C4-2B (cell line): ENCODE results near the gene ARHGEF25.
A peak's percentile ranks its signal among the peaks of the same experiment; 100 is the strongest.
"Not testable (repeated sequence)": the region's sequence is repeated elsewhere in the genome, so short reads cannot be mapped to it uniquely, and the experiment has no call there.

Experiments
- H3K27ac ChIP-seq: fragments of 450-650 bp; 2 replicates; pipeline ENCODE4 v1.5.1; 2017
- ZFX ChIP-seq: fragments of 450-650 bp; IDR thresholded peaks from 2 replicates; pipeline ENCODE4 v1.6.1; 2017
- TF ChIP-seq, protein P1 (sequence below): fragments of 450-650 bp; conservative IDR thresholded peaks from 2 replicates; pipeline ENCODE4 v1.5.1; 2017; ENCODE audit warnings: mild to moderate bottlenecking

ARHGEF25 gene

DNA sequence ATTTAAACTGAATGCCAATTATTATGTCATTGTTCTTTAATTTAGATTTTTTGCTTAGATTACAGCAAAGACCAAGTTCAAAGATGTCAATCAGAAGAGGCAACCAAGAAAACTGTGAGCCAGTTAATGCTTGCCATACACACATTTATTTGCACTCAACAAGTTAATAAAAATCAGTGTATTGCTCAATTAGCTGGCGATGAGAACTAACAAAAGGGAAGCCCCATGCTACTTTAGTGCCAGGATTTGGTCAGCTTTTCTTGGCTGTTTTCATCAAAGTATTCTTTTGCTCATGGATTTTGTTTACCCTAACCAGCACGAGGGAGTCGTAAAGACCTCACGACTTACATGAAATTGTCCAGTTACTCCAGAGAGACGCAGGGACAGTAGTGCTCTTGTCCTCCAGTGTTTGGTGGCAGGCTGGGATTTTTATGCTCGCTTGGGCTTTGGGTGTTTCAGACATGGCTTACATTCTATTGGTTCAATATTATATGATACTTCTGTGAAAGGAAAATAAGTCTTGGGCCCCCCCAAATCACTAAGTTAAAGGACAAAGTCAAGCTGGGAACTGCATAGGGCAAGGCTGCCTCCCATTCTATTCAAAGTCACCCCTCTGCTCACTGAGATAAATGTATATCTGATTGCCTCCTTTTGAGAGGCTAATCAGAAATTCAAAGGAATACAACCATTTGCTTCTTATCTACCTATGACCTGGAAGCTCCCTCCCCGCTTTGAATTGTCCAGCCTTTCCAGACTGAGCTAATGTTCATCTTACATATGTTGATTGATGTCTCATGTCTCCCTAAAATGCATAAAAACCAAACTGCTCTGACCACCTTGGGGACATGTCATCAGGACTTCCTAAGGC is 29.2 kb downstream of the ARHGEF25 start:
- TF ChIP-seq, protein P1, sequence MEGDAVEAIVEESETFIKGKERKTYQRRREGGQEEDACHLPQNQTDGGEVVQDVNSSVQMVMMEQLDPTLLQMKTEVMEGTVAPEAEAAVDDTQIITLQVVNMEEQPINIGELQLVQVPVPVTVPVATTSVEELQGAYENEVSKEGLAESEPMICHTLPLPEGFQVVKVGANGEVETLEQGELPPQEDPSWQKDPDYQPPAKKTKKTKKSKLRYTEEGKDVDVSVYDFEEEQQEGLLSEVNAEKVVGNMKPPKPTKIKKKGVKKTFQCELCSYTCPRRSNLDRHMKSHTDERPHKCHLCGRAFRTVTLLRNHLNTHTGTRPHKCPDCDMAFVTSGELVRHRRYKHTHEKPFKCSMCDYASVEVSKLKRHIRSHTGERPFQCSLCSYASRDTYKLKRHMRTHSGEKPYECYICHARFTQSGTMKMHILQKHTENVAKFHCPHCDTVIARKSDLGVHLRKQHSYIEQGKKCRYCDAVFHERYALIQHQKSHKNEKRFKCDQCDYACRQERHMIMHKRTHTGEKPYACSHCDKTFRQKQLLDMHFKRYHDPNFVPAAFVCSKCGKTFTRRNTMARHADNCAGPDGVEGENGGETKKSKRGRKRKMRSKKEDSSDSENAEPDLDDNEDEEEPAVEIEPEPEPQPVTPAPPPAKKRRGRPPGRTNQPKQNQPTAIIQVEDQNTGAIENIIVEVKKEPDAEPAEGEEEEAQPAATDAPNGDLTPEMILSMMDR = no peak

DNA sequence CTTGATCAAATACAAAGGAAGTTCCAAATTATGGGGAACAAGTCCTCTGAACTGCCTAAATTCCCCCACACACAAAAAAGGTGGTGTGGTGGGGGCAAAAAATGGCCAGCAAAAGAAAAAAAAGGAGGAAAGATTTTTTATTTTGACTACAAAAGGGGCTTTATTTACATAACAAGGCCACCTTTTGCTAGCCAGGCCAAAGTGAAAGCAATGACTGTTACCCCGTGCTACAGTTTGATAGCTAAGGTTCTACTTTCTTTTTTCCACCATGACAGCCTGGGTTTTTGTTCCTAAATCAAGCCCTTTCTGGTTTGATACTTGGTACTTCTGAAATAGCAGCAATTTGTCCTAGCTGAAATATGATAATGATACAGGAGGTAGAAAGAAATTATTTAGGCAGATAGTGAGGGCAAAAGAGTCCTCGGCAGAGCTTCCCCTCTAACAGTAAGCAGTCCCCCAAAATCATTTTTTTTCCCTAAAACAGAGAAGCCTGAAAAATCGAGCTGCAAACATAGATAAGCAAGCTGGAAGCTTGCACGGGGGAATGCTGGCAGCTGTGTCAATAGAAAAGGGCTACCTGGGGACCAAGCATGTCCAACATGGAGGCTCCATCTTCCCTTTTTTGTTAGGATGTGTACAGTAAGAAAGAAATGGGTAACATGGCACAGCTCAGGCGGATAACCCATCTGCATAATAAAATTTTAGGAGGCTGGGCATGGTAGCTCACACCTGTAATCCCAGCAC is 30.6 kb downstream of the ARHGEF25 start:
- H3K27ac ChIP-seq = no peak overlapping the region
- TF ChIP-seq, protein P1 = no peak
- no peak for TF ChIP-seq ZFX

More for the DNA sequence above, 29.2 kb downstream of the ARHGEF25 start:
- no peak overlapping the region for H3K27ac ChIP-seq

DNA sequence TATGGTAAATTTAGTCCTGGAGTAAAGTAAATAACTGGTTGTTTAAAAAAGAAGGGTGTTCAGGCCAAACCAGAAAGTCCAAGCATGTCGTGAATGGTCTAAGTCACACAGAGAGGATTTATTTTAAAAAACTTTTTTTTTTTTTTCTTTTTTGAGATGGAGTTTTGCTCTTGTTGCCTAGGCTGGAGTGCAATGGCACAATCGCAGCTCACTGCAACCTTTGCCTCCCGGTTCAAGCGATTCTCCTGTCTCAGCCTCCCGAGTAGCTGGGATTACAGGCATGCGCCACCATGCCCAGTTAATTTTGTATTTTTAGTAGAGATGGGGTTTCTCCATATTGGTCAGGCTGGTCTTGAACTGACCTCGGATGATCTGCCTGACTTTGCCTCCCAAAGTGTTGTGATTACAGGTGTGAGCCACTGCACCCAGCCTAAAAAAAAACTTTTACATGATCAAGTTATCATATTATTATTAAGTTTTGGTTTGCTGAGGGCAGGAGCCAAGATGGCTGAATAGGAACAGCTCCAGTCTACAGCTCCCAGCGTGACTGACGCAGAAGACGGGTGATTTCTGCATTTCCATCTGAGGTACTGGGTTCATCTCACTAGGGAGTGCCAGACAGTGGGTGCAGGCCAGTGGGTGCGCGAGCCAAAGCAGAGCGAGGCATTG is 34.9 kb downstream of the ARHGEF25 start:
- not testable (repeated sequence) for H3K27ac ChIP-seq

DNA sequence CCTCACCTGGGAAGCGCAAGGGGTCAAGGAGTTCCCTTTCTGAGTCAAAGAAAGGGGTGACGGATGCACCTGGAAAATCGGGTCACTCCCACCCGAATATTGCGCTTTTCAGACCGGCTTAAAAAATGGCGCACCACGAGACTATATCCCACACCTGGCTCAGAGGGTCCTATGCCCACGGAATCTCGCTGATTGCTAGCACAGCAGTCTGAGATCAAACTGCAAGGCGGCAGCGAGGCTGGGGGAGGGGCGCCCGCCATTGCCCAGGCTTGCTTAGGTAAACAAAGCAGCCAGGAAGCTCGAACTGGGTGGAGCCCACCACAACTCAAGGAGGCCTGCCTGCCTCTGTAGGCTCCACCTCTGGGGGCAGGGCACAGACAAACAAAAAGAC is 35.4 kb downstream of the ARHGEF25 start:
- not testable (repeated sequence) for H3K27ac ChIP-seq

DNA sequence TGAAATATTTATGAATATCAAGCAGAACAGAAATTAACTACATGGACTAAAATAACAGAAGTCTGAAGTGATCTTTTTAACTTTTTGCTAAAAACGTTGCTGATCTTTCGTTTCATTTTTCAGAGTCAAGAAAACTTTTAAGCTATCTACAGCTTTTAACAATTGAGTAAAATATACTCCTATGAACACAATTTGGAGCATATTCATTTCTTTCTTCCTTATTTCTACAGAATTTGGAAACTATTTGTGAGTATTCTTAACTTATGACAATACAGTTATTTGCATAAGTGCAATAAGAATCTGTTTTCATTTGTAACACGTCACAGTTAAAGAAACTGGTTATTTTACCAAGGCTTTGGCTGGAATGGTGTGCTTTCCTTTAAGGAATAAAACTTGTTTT is 42.8 kb downstream of the ARHGEF25 start:
- TF ChIP-seq ZFX = no peak
- TF ChIP-seq, protein P1 = no peak
- H3K27ac ChIP-seq = no peak overlapping the region

DNA sequence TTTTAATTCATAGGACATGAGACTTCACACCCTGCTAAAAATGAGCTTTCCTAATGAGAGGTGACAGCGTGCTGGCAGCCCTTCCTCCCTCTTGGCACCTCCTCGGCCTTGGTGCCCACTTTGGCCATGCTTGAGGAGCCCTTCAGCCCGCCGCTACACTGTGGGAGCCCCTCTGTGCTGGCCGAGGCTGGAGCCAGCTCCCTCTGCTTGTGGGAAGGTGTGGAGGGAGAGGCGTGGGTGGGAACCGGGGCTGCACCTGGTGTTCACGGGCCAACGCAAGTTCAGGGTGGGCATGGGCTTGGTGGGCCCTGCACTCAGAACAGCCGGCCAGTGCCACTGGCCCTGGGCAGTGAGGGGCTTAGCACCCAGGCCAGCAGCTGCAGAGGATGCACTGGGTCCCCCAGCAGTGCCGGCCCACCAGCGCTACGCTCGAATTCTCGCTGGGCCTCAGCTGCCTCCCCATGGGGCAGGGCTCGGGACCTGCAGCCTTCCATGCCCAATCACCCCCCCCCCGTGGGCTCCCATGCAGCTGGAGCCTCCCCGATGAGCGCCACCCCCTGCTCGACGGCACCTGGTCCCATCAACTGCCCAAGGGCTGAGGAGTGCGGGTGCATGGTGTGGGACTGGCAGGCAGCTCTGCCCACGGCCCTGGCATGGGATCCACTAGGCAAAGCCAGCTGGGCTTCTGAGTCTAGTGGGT is 44.5 kb downstream of the ARHGEF25 start:
- no peak for TF ChIP-seq ZFX
- TF ChIP-seq, protein P1 = no peak
- H3K27ac ChIP-seq = no peak overlapping the region

DNA sequence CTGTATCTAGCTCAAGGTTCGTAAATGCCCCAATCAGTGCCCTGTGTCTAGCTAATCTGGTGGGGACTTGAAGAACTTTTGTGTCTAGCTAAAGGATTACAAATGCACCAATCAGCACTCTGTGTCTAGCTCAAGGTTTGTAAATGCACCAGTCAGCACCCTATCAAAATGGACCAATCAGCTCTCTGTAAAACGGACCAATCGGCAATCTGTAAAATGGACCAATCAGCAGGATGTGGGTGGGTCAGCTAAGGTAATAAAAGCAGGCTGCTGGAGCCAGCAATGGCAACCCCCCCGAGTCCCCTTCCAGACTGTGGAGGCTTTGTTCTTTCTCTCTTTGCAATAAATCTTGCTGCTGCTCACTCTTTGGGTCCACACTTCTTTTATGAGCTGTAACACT is 45.2 kb downstream of the ARHGEF25 start:
- not testable (repeated sequence) for H3K27ac ChIP-seq

DNA sequence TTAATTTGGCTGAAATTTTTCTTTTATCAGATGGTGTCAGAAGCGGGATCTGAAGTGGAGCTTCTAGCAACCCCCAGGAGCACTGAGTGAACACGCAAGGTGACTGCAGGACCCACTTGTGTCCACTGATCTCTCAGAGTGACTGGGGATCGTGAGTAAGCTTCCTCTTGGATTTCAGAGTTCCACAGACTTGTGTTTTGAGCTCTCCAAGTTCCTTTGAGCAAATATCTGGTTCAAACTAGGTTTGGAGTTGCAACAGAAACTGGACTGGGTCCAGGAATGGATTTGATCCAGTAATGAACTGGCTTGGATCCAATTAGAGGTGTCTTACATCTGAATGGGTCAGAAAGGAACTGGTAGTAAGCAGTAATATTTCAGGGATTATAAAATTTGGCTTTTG is 46.5 kb downstream of the ARHGEF25 start:
- TF ChIP-seq ZFX = no peak
- TF ChIP-seq, protein P1 = no peak

More for the DNA sequence above, 46.5 kb downstream of the ARHGEF25 start:
- H3K27ac ChIP-seq = peak overlapping the region; percentile 24; the same call in 1 of the 2 replicates
